ENCODE measurements around the gene CCDC8.

- TF ChIP-seq EZH2 (IDR thresholded peaks at IDR 0.05; ENCODE audit: low read depth, unreplicated experiment), result no peak
- no peak for TF ChIP-seq ETS1 (IDR thresholded peaks at IDR 0.05)
- TF ChIP-seq CTCF (conservative IDR thresholded peaks at IDR 0.05; ENCODE audit: low read depth in 2 of 2), result no peak
- no peak for TF ChIP-seq REST (IDR thresholded peaks at IDR 0.05; ENCODE audit: unreplicated experiment)
- no peak; the same call in 1 of the 2 replicates for TF ChIP-seq POLR2AphosphoS5 (IDR thresholded peaks at IDR 0.05; ENCODE audit: low read depth)
- TF ChIP-seq EZH2phosphoT487 (IDR thresholded peaks at IDR 0.05; ENCODE audit: unreplicated experiment), result no peak
- TF ChIP-seq JUNB (IDR thresholded peaks at IDR 0.05; ENCODE audit: unreplicated experiment), result no peak
- no peak for TF ChIP-seq STAT1 (IDR thresholded peaks at IDR 0.05; ENCODE audit: unreplicated experiment)
- no peak for TF ChIP-seq CREB1 (CRISPR knock-in tag; IDR thresholded peaks at IDR 0.05; ENCODE audit: low read depth)
- TF ChIP-seq ZNF331 (CRISPR knock-in tag; IDR thresholded peaks at IDR 0.05; ENCODE audit: low read depth), result no peak
Observed at GRCh38 chr19:46406976-46407375, 6.4 kb downstream of the CCDC8 start.
